Choroid plexus epithelial cell (primary cell): ENCODE results near the gene OR4N2.
"Not testable (repeated sequence)": the region's sequence is repeated elsewhere in the genome, so short reads cannot be mapped to it uniquely, and the experiment has no call there.

Experiments used
- DNase-seq: peaks from one replicate; pipeline ENCODE4 v3.0.0-alpha.2; 2010; ENCODE audit warnings: low read depth
- H3K4me3 ChIP-seq: 2 replicates; pipeline ENCODE4 v1.5.1; 2011; ENCODE audit warnings: low read depth, mild to moderate bottlenecking, control low read depth, low read length, moderate library complexity
- CTCF ChIP-seq: conservative IDR thresholded peaks from 2 replicates; pipeline ENCODE4 v1.5.1; 2011; ENCODE audit warnings: low read depth, mild to moderate bottlenecking, control low read depth, inconsistent platforms, low read length, moderate library complexity

OR4N2 gene

GRCh38 chr14:19828314-19828713 lies 24.7 kb downstream of the OR4N2 start:
- no peak for DNase-seq
- no peak for TF ChIP-seq CTCF
- H3K4me3 ChIP-seq = no peak overlapping the region

DNA sequence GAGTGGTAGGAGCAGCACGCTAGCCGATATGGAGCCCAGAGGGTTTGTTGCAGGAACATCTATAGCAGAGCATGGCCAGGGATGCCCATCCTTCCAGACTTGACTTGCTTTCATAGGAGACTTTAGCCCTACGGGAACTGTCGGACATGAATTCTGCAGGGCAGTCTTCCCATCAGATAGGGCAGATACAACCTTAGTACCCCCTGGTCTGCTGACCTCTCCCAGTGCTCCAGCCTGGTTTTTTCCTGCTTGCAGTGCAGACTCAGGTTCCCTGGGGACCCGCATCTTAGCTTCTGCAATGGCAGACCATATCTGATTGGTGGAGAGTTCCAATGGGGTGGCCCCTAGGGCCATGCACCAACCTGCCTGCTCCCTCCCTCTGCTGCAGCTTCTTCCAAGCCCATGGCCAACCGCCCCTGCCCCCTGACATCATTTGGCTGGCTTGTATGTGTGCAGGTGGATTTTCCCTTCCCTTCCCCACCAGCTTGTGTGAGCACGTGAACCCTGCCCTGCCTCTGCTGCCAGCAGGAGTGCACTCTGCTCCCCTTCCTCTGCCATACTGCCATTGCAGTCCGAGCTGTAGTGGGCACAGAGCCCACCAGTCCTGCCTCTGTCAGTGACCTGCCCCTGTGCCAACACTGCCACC lies 30.8 kb downstream of the OR4N2 start:
- H3K4me3 ChIP-seq, DNase-seq: not testable (repeated sequence)

DNA sequence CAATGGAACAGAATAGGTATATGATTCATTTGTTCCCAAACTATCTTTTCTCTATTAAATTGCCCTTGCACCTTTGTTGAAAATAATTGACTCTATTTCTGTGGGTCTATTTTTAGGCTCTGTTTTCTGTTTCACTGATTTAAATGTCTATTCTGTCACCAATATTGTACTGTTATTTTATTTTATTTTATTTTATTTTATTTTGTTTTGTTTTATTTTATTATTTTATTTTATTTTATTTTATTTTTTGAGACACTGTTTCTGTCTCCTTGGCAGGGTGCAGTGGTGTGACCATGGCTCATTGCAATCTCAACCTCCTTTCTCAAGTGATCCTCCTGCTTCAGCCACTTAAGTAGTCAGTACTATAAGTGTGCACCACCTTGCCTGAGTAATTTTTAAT lies 34.9 kb downstream of the OR4N2 start:
- no peak for TF ChIP-seq CTCF
- H3K4me3 ChIP-seq = no peak overlapping the region
- DNase-seq = no peak

DNA sequence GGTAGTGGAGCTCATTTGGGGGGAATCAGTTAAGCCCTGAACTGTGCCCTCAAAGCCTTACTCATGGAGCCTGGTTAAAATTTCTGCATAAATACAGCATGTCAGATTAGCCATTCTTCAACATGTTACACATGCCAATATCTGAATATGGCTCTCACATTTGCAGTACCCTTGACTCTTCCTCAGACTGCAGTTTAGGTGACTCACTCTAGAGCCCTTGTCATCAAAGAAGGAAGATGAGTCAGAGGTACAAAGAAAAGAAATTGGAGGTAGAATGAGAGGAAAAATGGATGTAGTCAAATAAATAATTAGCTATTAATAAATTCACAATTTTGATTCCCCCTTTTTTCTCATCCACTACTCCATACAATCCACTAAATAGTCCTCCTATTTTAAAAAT lies 47.8 kb downstream of the OR4N2 start:
- no peak for DNase-seq
- H3K4me3 ChIP-seq = no peak overlapping the region
- TF ChIP-seq CTCF = no peak

GRCh38 chr14:19866061-19866669 lies 62.6 kb downstream of the OR4N2 start:
- DNase-seq, H3K4me3 ChIP-seq: not testable (repeated sequence)

DNA sequence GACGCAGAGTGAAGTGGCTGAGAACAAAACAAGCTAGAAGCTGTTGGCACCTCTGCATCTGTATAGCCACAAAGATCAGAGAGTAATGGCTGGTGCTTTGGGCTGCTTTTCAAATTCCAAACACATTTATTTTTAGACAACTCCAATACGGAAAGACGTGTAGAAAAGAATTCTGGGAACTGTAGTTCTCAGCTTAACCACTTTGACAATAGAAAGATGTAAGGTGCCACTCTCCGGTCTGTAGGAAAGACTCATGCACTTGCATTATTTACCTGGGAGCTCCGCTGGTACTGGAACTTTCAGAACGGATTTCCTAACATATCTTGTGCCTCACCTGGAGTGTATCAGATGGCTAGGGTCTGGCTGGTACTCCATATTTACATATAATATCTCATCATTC lies 69.6 kb downstream of the OR4N2 start:
- no peak overlapping the region for H3K4me3 ChIP-seq
- DNase-seq = no peak
- TF ChIP-seq CTCF = no peak

DNA sequence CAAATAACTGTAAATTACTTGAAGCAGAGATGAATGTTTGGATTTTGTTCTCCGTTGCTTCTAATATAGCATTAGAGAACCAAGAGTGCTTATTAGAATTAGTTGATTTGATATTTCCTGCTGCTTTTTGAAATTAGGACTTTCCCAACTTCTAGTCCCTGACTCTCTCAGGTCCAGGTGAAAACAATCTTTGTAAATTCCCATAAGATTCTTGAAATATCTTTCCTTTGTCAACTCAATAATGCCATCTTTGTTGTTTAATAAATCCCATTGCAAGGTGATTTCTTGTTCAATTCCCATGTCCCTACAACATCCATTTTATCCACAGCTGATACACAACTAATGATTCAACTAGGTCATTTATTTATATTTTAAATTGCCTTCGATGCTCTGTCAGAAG lies 71.3 kb downstream of the OR4N2 start, which contains the start of gene OR4K2:
Gene OR4K2, plus strand, starts transcription at position 301 of the 400 bp plus-strand sequence. CDS start 1,126 bp downstream, outside the sequence.
- no peak for TF ChIP-seq CTCF
- no peak for DNase-seq
- no peak within 1 kb of the TSS for H3K4me3 ChIP-seq

DNA sequence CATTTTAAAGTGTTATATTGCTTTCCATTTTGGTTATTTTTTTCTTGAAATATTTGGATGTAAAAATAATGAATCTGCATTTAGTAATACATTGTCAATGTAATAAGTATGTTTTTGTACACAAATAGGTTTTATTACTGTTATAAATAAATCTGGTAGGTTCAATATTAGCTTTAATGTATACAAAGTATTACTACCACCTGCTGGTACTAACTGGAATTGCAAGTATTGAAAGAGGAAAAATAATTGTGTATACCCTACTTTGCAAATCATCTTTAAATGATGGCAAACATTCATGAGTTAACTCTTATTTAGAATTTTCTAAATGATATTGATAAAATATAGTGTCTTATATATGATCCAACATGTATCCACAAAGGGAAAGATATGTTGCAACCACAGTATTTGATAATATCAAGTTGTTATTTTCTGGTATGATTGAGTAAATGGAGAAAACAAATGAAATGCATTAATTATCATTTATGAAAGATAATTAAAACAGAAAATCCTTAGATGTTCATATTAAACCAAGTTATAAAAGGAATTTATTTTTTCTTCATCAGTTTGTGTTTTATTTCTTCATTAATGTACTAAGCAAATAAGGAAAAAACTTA lies 74.6 kb downstream of the OR4N2 start:
- DNase-seq = peak; percentile 13
- H3K4me3 ChIP-seq = no peak overlapping the region
- TF ChIP-seq CTCF = peak; percentile 51
